K562 (cell line): ENCODE measurements around the gene MPND. TPM values are rescaled to one million over a fixed set of nuclear protein-coding genes. Genes with fewer than 3 reads are reported as not detected.

Experiments used
- ATF1 ChIP-seq, 2 experiments: fragments of 450-650 bp in 1 of 2; IDR thresholded peaks; 2 replicates each; pipeline ENCODE4 v1.6.1; 2016; ENCODE audit warnings: missing compliant biosample characterization in 1 of 2, missing genetic modification characterization in 1 of 2
- BRF1 ChIP-seq: IDR thresholded peaks from 3 replicates; pipeline ENCODE4 v1.6.1; 2011; ENCODE audit warnings: borderline replicate concordance, mild to moderate bottlenecking; ENCODE audit not compliant: insufficient read length; ENCODE audit errors: extremely low read depth
- CREB1 ChIP-seq, 2 experiments: sonication (generic) in 1 of 2; formaldehyde crosslinking in 1 of 2; IDR thresholded peaks; 2 replicates each; pipeline versions ENCODE4 v1.6.1 to v1.8.0; 2012 to 2022; ENCODE audit warnings: inconsistent platforms in 1 of 2, mild to moderate bottlenecking in 1 of 2, missing genetic modification reagents in 1 of 2, moderate library complexity in 1 of 2
- RBM25 ChIP-seq: fragments of 200-400 bp; formaldehyde crosslinking; IDR thresholded peaks from 2 replicates; pipeline ENCODE4 v1.6.1; 2018; ENCODE audit warnings: low read length, low read depth, moderate library complexity; ENCODE audit not compliant: severe bottlenecking
- TRIM24 ChIP-seq, 2 experiments: fragments of 450-650 bp; IDR thresholded peaks; 2 replicates each; pipeline ENCODE4 v1.6.1; 2016
- ZBTB7A ChIP-seq: IDR thresholded peaks from 2 replicates; pipeline ENCODE4 v1.6.1; 2011; ENCODE audit warnings: low read depth, mild to moderate bottlenecking, low read length, moderate library complexity, borderline replicate concordance; ENCODE audit not compliant: control insufficient read depth
- ZNF24 ChIP-seq: fragments of 450-650 bp; IDR thresholded peaks from 2 replicates; pipeline ENCODE4 v1.6.1; 2016
- ZNF780A ChIP-seq: fragments of 250-450 bp; sonication (Bioruptor Pico); IDR thresholded peaks from 2 replicates; pipeline ENCODE4 v1.5.0; 2021; ENCODE audit warnings: mild to moderate bottlenecking
- ZNF785 ChIP-seq: fragments of 250-450 bp; sonication (Bioruptor Pico); IDR thresholded peaks from 2 replicates; pipeline ENCODE4 v1.4.0; 2020; ENCODE audit warnings: mild to moderate bottlenecking
- ZNF830 ChIP-seq: fragments of 250-450 bp; sonication (Bioruptor Pico); IDR thresholded peaks from 2 replicates; pipeline ENCODE4 v1.5.0; 2021; ENCODE audit warnings: mild to moderate bottlenecking
- polyA plus RNA-seq, 8 experiments: library from polyadenylated mRNA; depleted of rRNA in 4 of 8; stranded (reverse) in 5 of 8; unstranded in 3 of 8; fragments of >200 nt; fragmentation: Nextera tagmentation in 2 of 8; fragmentation: Illumina TruSeq in 1 of 8; extraction: Ambion mirVana in 2 of 8; extraction: Trizol in 1 of 8; gene quantifications; 2 replicates each; pipeline versions ENCODE4 v1.2.1 to v1.2.3, GENCODE V29; 2011 to 2014; ENCODE audit warnings: inconsistent platforms in 1 of 8, missing spikeins in 1 of 8
- total RNA-seq, 7 experiments: library from RNA; depleted of rRNA in 6 of 7; stranded (reverse); fragments of >200 nt in 6 of 7; fragmentation: Illumina TruSeq in 2 of 7; extraction: Trizol in 2 of 7; gene quantifications; 2 replicates each; pipeline versions ENCODE4 v1.2.1 to v1.2.3, GENCODE V29; 2011 to 2021; ENCODE audit warnings: low replicate concordance in 1 of 7
- TF ChIP-seq, protein P1 (sequence below): fragments of 250-450 bp; sonication (Bioruptor Pico); IDR thresholded peaks from 2 replicates; pipeline ENCODE4 v1.9.0; 2021; ENCODE audit warnings: mild to moderate bottlenecking, inconsistent platforms
- TF ChIP-seq, protein P2 (sequence below): sonication (generic); formaldehyde crosslinking; IDR thresholded peaks from 2 replicates; pipeline ENCODE4 v1.8.1; 2023; ENCODE audit warnings: mild to moderate bottlenecking, missing genetic modification reagents
- TF ChIP-seq, protein P3 (sequence below): fragments of 450-650 bp; IDR thresholded peaks from 2 replicates; pipeline ENCODE4 v1.6.1; 2017; ENCODE audit warnings: antibody characterized with exemption, mild to moderate bottlenecking
- TF ChIP-seq, protein P4 (sequence below): fragments of 250-450 bp; sonication (Bioruptor Pico); IDR thresholded peaks from 2 replicates; pipeline ENCODE4 v1.5.0; 2022; ENCODE audit warnings: mild to moderate bottlenecking

MPND gene
- total and polyA plus RNA-seq, 9 of the 15 experiments (the other 6 are each of a cell fraction or from before 2014, with no cell fraction given) = 0.25 to 14.0 (median 3.9) TPM

DNA sequence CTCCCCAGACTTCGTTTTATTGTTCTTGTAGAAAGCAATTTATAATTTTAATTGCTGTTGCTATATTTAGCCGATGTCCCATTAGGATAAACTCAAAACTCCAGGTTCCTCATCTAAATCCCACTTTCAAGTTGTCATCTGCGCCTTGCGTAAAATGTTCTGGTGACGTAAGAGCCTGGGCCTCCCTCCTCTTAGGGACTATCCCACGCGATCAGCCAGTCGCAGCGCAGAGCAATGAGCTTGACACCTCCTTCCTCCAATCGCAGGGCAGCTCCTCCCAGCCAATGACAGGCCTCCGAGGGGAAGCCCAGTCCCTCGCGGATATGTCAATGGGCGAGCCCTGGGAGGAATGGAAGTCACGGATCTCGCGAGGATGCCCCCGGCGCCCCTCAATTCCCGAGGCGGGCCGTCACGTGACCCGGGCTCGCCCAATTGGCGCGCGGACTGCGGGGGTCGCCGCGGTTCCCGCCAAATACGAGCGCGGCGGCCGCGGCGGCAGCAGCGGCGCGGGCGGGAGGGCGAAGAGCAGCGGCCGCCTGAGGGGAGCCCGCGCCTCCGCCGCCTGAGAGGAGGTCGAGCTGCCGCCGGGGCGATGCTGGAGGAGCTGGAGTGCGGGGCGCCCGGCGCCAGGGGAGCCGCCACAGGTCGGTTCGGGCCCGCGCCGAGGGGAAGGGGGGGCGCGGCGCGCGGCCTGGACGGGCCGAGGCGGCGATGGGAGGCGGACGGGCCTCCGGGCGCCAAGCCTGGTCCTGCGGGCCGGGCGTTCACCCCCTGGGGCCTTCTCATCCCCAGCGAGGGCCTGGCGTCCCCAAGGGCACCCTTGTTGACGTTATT is 59.0 kb downstream of the MPND start, which contains the start of gene CHAF1A (continued):
- TF ChIP-seq, protein P1, sequence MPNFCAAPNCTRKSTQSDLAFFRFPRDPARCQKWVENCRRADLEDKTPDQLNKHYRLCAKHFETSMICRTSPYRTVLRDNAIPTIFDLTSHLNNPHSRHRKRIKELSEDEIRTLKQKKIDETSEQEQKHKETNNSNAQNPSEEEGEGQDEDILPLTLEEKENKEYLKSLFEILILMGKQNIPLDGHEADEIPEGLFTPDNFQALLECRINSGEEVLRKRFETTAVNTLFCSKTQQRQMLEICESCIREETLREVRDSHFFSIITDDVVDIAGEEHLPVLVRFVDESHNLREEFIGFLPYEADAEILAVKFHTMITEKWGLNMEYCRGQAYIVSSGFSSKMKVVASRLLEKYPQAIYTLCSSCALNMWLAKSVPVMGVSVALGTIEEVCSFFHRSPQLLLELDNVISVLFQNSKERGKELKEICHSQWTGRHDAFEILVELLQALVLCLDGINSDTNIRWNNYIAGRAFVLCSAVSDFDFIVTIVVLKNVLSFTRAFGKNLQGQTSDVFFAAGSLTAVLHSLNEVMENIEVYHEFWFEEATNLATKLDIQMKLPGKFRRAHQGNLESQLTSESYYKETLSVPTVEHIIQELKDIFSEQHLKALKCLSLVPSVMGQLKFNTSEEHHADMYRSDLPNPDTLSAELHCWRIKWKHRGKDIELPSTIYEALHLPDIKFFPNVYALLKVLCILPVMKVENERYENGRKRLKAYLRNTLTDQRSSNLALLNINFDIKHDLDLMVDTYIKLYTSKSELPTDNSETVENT = peak; percentile 87
- TF ChIP-seq RBM25 (peak; percentile 100), TRIM24 (IDR thresholded peaks at IDR 0.05) (no peak), ZNF785 (no peak), CREB1 (IDR thresholded peaks at IDR 0.05) (peak; percentile 93), CREB1 (CRISPR knock-in tag; IDR thresholded peaks at IDR 0.05) (peak; percentile 92), BRF1 (no peak), ZNF24 (peak; percentile 13; the same call in 1 of the 2 replicates), ATF1 (CRISPR knock-in tag; IDR thresholded peaks at IDR 0.05) (peak; percentile 51; the same call in 1 of the 2 replicates), ATF1 (tag; IDR thresholded peaks at IDR 0.05) (peak; percentile 97), ZNF830 (CRISPR knock-in tag) (no peak), ZBTB7A (peak; percentile 91; the same call in 1 of the 2 replicates), ZNF780A (CRISPR knock-in tag) (no peak)
- TF ChIP-seq, protein P2, sequence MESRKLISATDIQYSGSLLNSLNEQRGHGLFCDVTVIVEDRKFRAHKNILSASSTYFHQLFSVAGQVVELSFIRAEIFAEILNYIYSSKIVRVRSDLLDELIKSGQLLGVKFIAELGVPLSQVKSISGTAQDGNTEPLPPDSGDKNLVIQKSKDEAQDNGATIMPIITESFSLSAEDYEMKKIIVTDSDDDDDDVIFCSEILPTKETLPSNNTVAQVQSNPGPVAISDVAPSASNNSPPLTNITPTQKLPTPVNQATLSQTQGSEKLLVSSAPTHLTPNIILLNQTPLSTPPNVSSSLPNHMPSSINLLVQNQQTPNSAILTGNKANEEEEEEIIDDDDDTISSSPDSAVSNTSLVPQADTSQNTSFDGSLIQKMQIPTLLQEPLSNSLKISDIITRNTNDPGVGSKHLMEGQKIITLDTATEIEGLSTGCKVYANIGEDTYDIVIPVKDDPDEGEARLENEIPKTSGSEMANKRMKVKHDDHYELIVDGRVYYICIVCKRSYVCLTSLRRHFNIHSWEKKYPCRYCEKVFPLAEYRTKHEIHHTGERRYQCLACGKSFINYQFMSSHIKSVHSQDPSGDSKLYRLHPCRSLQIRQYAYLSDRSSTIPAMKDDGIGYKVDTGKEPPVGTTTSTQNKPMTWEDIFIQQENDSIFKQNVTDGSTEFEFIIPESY = peak; percentile 46; the same call in 1 of the 2 replicates
- TF ChIP-seq, protein P3, sequence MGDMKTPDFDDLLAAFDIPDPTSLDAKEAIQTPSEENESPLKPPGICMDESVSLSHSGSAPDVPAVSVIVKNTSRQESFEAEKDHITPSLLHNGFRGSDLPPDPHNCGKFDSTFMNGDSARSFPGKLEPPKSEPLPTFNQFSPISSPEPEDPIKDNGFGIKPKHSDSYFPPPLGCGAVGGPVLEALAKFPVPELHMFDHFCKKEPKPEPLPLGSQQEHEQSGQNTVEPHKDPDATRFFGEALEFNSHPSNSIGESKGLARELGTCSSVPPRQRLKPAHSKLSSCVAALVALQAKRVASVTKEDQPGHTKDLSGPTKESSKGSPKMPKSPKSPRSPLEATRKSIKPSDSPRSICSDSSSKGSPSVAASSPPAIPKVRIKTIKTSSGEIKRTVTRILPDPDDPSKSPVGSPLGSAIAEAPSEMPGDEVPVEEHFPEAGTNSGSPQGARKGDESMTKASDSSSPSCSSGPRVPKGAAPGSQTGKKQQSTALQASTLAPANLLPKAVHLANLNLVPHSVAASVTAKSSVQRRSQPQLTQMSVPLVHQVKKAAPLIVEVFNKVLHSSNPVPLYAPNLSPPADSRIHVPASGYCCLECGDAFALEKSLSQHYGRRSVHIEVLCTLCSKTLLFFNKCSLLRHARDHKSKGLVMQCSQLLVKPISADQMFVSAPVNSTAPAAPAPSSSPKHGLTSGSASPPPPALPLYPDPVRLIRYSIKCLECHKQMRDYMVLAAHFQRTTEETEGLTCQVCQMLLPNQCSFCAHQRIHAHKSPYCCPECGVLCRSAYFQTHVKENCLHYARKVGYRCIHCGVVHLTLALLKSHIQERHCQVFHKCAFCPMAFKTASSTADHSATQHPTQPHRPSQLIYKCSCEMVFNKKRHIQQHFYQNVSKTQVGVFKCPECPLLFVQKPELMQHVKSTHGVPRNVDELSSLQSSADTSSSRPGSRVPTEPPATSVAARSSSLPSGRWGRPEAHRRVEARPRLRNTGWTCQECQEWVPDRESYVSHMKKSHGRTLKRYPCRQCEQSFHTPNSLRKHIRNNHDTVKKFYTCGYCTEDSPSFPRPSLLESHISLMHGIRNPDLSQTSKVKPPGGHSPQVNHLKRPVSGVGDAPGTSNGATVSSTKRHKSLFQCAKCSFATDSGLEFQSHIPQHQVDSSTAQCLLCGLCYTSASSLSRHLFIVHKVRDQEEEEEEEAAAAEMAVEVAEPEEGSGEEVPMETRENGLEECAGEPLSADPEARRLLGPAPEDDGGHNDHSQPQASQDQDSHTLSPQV = peak; percentile 50
- TF ChIP-seq, protein P4, sequence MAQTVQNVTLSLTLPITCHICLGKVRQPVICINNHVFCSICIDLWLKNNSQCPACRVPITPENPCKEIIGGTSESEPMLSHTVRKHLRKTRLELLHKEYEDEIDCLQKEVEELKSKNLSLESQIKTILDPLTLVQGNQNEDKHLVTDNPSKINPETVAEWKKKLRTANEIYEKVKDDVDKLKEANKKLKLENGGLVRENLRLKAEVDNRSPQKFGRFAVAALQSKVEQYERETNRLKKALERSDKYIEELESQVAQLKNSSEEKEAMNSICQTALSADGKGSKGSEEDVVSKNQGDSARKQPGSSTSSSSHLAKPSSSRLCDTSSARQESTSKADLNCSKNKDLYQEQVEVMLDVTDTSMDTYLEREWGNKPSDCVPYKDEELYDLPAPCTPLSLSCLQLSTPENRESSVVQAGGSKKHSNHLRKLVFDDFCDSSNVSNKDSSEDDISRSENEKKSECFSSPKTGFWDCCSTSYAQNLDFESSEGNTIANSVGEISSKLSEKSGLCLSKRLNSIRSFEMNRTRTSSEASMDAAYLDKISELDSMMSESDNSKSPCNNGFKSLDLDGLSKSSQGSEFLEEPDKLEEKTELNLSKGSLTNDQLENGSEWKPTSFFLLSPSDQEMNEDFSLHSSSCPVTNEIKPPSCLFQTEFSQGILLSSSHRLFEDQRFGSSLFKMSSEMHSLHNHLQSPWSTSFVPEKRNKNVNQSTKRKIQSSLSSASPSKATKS (CRISPR knock-in tag) = no peak
